ENCODE measurements around the gene CPSF3.
A peak's percentile ranks its signal among the peaks of the same experiment; 100 is the strongest.

Gene CPSF3

DNA sequence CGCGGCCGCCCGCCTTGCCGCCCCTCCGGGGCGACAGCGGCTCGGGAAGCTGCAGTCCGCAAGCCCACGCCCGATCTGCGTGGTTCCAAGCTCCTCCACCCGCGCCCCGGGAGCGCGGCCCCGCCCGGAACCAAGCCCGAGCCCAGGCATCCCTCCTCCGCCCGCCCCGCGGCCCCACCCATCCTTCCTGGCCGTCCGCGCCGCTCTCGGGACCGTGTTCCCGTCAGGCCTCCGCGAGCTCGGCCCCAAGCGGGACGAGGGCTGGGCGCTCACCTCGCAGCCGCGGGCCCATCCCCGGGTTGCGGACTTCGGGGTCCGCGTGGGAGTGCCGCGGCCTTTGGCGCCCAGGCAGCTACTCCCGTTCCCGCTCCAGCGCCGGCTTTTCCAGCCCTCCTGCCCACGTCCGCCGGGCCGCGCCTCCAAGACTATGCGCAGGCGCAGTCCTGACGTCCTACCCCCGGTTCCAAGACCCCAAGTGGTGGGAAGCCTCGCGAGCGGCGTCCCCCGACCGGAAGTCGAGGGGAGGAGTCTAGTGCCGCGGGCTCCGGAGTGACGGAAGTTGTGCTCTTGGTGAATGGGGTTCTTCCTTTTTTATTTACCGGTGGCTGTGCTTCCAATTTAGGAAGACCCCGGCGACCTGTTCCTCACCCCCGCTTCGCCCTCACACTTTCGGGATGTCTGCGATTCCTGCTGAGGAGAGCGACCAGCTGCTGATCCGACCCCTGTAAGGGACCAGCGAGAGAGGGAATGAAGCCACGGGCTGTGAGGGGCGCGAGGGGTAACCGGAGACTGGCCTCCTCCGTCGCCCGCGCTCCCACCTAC is at the start of gene CPSF3, which contains the start of gene ITGB1BP1:
Gene CPSF3 (plus strand): TSS at position 555 of the 822 bp plus-strand sequence. CDS start 120 bp downstream, at position 675.
Gene ITGB1BP1 (minus strand): TSS at position 429 of the 822 bp plus-strand sequence. CDS start 4,831 bp downstream, outside the sequence.
- DNase-seq = peak; percentile 95

GRCh38 chr2:9374071-9374730 is 49.3 kb upstream of the CPSF3 start:
- DNase-seq = no peak

DNA sequence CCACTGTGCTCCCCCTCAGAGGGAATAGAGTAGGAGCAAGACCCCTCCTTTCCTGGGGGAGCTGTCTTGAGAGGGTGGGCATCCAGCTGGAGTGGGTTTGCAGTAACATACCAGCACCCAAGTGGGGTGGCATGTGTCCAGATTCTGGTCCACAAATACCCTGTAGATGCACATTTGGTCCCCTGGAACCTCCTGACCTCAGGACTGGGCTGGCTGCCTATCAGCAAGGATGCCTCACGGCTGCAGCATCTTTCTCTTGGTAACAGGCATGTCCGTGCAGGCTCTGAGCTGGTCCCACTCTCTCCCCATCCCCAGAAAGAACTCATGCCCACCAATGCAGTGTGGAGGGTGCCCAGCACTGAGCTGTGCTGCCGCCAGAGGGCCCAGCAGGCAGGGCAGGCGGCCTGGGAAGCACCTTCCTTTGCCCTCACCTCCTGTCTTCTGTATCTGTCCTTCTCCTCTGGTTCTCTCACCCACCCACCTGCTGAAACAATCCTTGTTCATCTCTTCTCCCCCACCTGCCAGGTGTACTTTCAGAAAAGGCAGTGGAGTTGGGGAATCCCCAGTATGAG is 47.5 kb upstream of the CPSF3 start:
- DNase-seq = no peak

- DNase-seq = no peak
Measured at GRCh38 chr2:9377461-9378097, 45.9 kb upstream of the CPSF3 start.

DNA sequence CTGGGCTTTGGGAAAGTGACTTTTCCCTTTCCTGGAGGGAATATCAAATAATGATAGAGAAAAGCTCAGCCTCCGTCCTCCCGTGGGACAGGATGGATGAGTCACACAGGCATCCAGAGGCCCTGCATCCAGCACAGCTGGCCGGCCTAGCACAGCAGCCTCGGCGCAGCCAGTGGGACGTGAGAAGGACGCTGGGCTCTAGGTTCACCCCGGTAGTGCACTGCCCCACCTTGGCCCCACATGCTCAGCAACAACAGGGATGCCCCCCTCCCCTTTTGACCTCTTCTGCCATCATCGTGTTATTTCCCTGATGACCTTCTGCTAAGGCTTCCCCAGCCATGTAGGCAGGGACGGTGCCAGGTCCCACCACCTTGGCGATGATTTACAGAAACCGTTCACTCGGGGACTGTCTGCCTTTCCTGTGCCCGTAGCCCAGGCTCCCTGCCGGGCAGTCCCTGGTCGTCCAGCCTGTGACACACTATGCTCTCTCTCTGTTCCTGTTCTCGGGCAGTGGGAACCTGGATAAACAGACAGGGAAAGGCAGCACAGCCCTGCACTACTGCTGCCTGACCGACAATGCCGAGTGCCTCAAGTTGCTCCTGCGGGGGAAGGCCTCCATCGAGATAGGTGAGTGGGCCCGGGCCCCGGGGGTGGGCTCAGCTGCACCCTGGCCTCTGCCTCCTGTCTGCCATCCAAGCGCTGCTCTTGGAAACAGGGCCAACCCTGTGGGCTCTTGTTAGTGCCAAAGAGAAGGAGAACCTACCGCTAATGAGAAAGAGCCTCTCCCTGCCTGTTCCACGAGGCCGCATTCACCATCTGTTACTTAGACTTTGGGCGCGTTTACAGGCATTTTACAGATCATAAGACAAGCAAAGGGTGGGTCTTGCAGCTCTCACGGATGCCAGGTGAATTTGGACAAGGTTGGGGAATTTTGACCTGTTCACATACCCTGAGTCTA is 44.7 kb upstream of the CPSF3 start:
- DNase-seq = no peak

- DNase-seq = no peak
Measured at GRCh38 chr2:9379391-9379755, 44.1 kb upstream of the CPSF3 start.

DNA sequence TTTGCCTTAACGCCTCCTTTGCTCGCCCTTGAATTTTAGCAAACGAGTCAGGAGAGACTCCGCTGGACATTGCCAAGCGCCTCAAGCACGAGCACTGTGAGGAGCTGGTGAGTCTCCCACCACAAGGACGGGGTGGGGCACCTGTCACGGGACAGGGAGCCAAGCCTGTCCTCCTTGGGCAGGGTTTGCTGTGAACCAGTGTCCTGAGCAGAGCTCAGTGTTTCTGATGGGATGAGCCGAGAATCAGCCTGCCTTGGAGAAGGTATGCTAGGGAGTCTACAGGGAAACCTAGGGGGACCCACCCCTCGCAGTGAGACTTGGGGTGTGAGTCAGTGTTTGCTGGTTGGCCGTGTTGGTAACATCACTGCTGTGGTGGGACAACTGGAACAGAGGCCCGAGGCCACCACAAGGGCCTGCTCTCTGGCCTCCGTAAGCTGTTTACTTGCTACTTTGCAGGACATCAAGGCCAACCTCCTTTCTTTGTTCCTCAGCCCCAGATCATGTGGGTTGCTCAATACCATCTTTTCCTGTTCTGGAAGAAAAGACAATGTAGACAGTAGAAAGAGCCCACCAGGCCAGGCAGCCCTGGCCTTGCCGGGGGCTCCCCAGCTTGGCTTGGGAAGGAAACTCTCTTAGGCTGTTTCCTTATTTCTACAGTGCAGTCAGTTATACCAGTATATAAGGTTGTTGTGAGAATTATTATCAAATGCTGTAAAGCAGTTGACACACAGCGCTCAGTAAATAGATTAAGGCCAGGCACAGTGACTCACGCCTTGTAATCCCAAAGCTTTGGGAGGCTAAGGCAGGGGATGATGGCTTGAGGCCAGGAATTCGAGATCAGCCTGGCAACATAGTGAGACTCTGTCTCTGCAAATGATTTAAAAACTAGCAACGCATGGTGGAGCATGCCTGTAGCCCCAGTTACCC is 42.5 kb upstream of the CPSF3 start:
- DNase-seq = no peak

DNA sequence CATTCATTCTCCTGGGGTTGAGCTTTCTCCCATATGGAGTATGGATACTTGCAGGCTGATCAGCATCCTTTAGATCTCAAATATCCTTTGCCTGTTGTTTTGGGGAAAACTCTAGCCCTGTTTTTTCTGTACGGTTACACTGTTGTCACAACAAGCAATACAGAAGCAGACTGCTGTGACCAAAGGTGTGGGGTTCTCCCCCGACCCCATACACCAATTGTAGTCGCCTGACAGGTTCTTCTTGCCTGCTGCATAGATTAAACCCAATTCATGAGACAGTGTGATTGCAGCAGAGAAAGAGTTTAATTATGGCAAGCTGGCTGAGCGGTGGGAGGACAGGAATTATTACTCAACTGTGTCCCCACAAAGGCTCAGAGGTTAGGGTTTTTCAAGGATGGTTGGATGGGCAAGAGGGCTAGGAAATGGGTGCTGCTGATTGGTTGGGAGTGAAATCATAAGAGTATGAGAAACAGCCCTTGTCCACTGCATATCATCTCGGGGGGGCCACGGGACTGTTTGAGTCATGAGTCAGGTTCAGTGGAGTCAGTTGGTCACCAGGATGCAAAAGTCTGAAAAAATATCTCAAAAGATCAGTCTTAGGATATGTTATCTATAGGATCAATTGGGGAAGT is 40.7 kb upstream of the CPSF3 start:
- no peak for DNase-seq

DNA sequence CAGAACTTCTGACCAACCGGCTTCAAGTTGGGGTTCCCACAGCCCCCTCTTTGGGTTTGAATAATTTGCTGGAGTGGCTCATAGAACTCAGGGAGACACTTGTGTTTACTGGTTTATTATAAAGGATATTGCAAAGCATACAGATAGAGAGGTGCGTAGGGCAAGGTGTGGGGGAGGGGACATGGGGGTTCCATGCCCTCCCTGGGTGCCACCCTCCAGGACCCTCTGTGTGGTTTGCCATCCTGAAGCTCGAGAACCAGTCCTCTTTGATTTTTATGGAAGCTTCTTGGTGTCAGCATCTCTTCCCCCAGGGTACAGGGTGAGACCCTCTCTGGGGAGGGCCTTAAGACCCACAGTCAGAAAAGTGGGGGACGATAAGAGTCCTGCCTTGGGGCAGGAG is 38.9 kb upstream of the CPSF3 start:
- DNase-seq = no peak

DNA sequence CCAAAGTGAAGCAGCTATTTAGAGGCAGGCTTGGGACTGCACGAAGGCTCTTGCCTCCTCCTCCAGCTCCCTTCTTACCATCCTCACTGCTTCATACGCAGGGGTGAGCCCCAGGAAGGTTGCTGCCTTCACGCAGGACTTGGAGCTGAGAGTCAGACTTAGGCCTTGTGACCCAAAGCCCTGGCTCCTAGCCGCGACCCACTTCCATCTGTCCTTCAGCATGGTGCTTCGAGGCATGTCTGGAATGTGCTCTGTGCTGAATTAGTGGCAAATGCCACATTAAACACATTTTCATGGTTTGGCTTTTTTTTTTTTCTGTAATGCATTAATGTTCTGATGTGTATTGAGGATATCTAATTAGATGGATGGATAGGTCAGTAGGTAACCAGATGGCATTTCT is 37.6 kb upstream of the CPSF3 start:
- DNase-seq = no peak

DNA sequence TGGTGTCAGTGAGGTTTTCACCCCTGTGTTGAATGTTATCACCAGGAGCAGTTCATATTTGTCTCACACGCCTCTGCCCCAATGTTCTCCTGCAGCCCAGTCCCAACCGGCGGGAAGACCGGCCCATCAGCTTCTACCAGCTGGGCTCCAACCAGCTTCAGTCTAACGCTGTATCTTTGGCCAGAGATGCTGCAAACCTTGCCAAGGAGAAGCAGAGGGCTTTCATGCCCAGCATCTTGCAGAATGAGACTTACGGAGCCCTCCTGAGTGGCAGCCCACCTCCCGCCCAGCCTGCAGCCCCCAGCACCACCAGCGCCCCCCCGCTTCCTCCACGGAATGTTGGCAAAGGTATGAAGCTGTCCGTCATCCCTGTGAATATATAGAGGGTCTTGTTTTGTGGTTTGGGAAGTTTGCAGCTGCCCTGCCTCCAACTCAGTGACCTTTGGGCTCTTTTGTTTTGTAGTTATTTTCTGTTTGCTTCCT is 35.2 kb upstream of the CPSF3 start:
- no peak for DNase-seq

GRCh38 chr2:9388950-9389911 is 34.2 kb upstream of the CPSF3 start:
- DNase-seq = no peak

DNA sequence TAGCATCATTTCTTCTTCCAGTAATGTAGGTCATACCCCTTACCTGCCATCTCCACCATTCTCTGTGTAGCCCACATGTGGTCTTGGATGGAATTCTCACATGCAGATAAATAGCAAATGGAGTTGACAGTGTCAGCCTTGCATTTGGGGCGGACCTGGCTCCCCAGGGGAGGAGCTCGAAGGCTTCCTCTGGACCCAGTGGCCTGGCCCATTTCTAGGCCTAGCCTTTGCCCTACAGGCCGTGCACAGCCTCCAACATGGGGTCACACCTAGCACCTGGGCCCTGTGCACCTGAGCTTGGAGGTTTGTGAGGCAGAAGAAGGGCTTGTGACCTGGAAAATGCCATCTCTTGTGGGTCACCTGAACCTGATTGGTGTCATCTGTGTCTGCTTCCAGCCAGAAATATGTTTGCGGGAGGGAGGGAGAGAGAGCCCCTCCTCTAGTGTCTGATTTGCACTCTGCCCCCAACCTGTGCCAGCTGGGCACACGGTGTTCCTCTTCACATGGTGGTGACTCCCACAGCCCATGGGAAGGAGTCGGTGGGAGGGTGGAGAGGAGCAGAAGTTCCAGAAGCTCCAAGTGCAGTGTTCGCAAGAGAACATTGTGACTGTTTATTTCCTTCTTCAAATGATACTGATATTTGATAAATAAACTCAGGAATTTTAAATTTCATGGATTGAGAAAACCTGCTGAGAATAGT is 33.2 kb upstream of the CPSF3 start:
- DNase-seq = no peak

DNA sequence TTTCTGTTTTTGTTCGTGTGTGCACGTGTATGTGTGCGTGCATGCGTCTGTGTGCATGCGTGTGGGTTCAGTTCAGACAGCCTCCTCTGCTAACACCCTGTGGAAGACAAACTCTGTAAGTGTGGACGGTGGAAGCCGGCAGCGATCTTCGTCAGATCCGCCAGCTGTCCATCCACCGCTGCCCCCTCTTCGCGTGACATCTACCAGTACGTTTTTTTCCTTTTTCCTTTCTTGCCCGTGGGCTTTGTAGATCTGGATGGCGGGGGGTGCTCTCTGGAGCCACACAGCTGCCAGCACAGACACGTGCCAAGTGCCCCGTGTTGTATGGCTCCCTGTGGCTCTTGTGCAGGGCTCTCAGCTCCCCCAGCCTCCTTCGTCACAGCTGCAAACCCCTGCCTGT is 32.5 kb upstream of the CPSF3 start:
- no peak for DNase-seq

DNA sequence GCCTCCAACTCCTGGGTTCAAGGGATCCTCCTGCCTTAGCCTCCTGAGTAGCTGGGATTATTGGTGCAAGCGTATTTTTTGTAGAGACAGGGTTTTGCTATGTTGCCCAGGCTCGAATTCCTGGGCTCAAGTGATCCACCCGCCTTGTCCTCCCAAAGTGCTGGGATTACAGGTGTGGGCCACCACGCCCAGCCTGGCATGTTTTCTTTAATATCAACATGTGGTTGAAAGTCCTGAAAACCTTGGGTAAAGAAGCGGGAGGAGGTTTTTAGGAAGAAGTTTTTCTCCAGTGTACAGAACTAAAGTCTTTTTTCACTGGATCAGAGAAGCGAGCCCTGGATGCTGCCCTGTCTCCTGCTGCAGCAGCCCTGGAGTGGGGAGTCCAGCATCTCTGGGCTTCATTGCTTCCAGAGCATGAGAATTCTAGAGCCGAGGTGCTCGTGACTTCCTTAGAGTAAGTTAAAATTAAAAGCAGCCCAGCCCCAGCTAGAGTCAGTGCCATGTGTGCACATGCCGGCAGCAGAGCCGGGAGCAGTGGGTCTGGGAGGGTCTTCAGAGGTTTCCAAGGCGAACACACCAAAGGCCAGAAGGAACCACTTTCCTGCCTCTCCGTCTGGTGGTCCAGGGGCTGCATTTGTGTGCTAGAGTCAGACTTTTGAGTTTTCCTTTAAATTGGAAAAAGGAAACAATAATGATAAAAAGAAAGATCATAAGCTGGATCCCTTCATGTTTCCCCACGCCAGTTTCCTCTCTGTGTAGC is 31.3 kb upstream of the CPSF3 start:
- no peak for DNase-seq

DNA sequence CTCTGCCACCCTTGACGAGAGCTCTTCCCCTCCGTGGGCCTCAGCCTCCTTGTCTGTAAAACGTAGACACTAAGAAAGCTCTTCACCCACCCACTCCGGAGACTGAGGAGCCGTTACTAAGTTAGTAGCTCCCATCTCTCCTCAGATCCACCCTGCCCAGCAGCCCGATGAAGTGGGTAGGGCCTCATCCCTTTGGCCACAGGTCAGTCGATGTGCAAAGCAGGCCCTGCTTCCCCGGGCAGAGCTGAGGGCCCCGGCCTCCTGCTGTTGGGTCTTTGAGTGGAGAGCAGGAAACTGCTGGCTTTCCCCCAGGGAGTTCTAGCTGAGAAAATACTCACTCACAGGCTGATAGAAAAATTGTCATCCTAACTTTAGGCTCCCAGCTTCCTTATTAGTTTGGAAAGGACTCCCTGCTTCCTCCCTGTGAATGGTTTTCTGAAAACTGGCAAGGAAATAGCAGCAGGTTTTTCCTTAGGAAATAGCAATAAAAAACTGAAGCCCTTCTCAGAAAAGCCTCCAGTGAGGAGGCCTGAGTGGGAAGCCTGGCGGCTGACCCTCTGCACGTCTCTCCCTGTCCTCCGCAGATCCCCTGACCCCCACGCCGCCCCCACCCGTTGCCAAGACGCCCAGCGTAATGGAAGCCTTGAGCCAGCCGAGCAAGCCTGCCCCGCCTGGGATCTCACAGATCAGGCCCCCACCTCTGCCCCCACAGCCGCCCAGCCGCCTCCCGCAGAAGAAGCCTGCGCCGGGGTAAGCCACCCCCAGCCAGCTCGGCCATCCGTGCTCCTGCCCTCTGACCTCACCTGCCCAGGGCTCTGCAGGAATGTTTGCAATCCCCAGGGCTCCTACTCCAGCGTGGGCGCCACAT is 30.3 kb upstream of the CPSF3 start:
- no peak for DNase-seq

GRCh38 chr2:9394816-9395215 is 28.6 kb upstream of the CPSF3 start:
- DNase-seq = no peak

Measured in kidney glomerular epithelial cell (primary cell).